ENCODE results near the gene FBN2. TPM values are rescaled to one million over a fixed set of nuclear protein-coding genes. Genes with fewer than 3 reads are reported as not detected.

Gene FBN2
- total RNA-seq, 6 experiments from 2014 or later: 0.06 to 0.98 (median 0.45) TPM

- Histone ChIP-seq H3K36me3 (no peaks in the 10 kb centered on the region), H3K27me3 (no peaks in the 10 kb centered on the region), H3K4me1 (no peaks in the 10 kb centered on the region), H3K9me3 (no peaks in the 10 kb centered on the region), H3K27ac (no peak overlapping the region), H3K4me3 (no peak overlapping the region)
- intact Hi-C loops (cut with DNase I): no loop called here
- TF ChIP-seq CTCF (IDR thresholded peaks at IDR 0.05) (no peak), POLR2A (IDR thresholded peaks at IDR 0.05) (no peak)
- ATAC-seq: no peak
- DNase-seq: no peak
- WGBS (ENCODE audit: insufficient coverage, low coverage, low lambda C conversion rate, missing lambda C conversion rate): 18% methylated on average over 2 of the region's 2 CpGs
These were observed 9.9 kb downstream of the FBN2 start for GRCh38 chr5:128528126-128528525.

- DNase-seq (no peak), ATAC-seq (no peak)
- TF ChIP-seq CTCF (IDR thresholded peaks at IDR 0.05) (no peak), POLR2A (IDR thresholded peaks at IDR 0.05) (no peak)
- H3K4me1 ChIP-seq: no peaks in the 10 kb centered on the region
- H3K9me3 ChIP-seq: no peaks in the 10 kb centered on the region
- intact Hi-C loops (cut with DNase I): no loop called here
- no peak overlapping the region for H3K4me3 ChIP-seq
- no peak overlapping the region for H3K27ac ChIP-seq
- H3K27me3 ChIP-seq: no peaks in the 10 kb centered on the region
- H3K36me3 ChIP-seq: no peaks in the 10 kb centered on the region
These were observed 11.0 kb downstream of the FBN2 start for GRCh38 chr5:128527077-128527476.

GRCh38 chr5:128522336-128522735, 15.7 kb downstream of the FBN2 start:
- intact Hi-C loops (cut with DNase I): no loop called here
- 25% methylated on average over 5 of the region's 5 CpGs for WGBS (ENCODE audit: insufficient coverage, low coverage, low lambda C conversion rate, missing lambda C conversion rate)
- Histone ChIP-seq H3K36me3 (no peaks in the 10 kb centered on the region), H3K4me1 (no peaks in the 10 kb centered on the region), H3K27ac (no peak overlapping the region), H3K9me3 (no peaks in the 10 kb centered on the region), H3K4me3 (no peak overlapping the region), H3K27me3 (no peaks in the 10 kb centered on the region)
- no peak for ATAC-seq
- no peak for TF ChIP-seq POLR2A (IDR thresholded peaks at IDR 0.05)
- TF ChIP-seq CTCF (IDR thresholded peaks at IDR 0.05): no peak
- DNase-seq: no peak

- no peak for TF ChIP-seq POLR2A (IDR thresholded peaks at IDR 0.05)
- no peak for TF ChIP-seq CTCF (IDR thresholded peaks at IDR 0.05)
- Histone ChIP-seq H3K36me3 (no peaks in the 10 kb centered on the region), H3K27me3 (no peaks in the 10 kb centered on the region), H3K27ac (no peak overlapping the region), H3K4me3 (no peak overlapping the region), H3K9me3 (no peaks in the 10 kb centered on the region), H3K4me1 (no peaks in the 10 kb centered on the region)
- DNase-seq (no peak), ATAC-seq (no peak)
- WGBS (ENCODE audit: insufficient coverage, low coverage, low lambda C conversion rate, missing lambda C conversion rate): 38% methylated on average over 1 of the region's 1 CpG
- intact Hi-C loops (cut with DNase I): no loop called here
These were observed 18.2 kb downstream of the FBN2 start for GRCh38 chr5:128519827-128520226.

GRCh38 chr5:128516978-128517377, 21.1 kb downstream of the FBN2 start:
- TF ChIP-seq CTCF (IDR thresholded peaks at IDR 0.05) (no peak), POLR2A (IDR thresholded peaks at IDR 0.05) (no peak)
- no peaks in the 10 kb centered on the region for H3K4me1 ChIP-seq
- no peak for DNase-seq
- no peak overlapping the region for H3K27ac ChIP-seq
- no peak overlapping the region for H3K4me3 ChIP-seq
- WGBS (ENCODE audit: insufficient coverage, low coverage, low lambda C conversion rate, missing lambda C conversion rate): 41% methylated on average over 1 of the region's 1 CpG
- no peak for ATAC-seq
- no peaks in the 10 kb centered on the region for H3K9me3 ChIP-seq
- intact Hi-C loops (cut with DNase I): no loop called here
- H3K27me3 ChIP-seq: no peaks in the 10 kb centered on the region
- H3K36me3 ChIP-seq: no peaks in the 10 kb centered on the region
